Neural progenitor cell (in vitro differentiated cells): Measurements from ENCODE around the gene TC2N.

Source experiments
- EZH2 ChIP-seq: fragments of 200-600 bp; sonication (generic); IDR thresholded peaks from 2 replicates; pipeline ENCODE4 v1.6.1; 2017; ENCODE audit warnings: antibody characterized with exemption, mild to moderate bottlenecking, moderate library complexity
- EZH2phosphoT487 ChIP-seq: fragments of 200-600 bp; sonication (generic); IDR thresholded peaks from 2 replicates; pipeline ENCODE4 v1.6.1; 2017; ENCODE audit warnings: antibody characterized with exemption
- TF ChIP-seq, protein P1 (sequence below): fragments of 200-600 bp; sonication (generic); IDR thresholded peaks from 2 replicates; pipeline ENCODE4 v1.5.1; 2017; ENCODE audit warnings: antibody characterized with exemption, mild to moderate bottlenecking

DNA sequence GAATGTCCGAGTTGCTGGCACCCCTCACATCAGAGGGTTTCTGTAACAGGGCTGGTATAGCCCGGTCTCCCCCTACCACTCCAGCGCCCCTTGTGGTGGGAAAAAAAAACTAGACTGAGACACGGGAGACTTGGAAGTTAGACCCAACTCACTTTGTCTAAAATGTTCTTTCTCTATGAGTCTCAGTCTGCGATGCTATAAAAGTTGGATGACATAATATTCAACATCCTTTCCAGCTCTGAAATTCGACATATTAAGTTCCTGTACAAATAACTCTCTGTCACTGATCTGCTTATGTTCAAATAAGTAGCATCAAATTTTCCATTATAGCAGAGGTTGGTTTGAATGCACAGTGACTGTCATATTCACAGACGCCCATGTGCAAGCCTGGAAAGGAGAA lies 25.7 kb upstream of the TC2N start:
- TF ChIP-seq EZH2phosphoT487, result no peak
- TF ChIP-seq, protein P1, sequence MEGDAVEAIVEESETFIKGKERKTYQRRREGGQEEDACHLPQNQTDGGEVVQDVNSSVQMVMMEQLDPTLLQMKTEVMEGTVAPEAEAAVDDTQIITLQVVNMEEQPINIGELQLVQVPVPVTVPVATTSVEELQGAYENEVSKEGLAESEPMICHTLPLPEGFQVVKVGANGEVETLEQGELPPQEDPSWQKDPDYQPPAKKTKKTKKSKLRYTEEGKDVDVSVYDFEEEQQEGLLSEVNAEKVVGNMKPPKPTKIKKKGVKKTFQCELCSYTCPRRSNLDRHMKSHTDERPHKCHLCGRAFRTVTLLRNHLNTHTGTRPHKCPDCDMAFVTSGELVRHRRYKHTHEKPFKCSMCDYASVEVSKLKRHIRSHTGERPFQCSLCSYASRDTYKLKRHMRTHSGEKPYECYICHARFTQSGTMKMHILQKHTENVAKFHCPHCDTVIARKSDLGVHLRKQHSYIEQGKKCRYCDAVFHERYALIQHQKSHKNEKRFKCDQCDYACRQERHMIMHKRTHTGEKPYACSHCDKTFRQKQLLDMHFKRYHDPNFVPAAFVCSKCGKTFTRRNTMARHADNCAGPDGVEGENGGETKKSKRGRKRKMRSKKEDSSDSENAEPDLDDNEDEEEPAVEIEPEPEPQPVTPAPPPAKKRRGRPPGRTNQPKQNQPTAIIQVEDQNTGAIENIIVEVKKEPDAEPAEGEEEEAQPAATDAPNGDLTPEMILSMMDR, result peak; percentile 85
- no peak for TF ChIP-seq EZH2
